Activated CD4-positive, alpha-beta T cell treated with anti-CD3 and anti-CD28 coated beads, Interleukin-2, Interleukin-4, amounts not matched to agents 100 ng/mL and 50 ng/mL, durations not matched to agents 16 hours and 8 hours (primary cell): Measurements from ENCODE around the gene ZIC4.

Source experiments
- DNase-seq: peaks from one replicate; pipeline ENCODE4 v3.0.0-alpha.2; 2020; ENCODE audit warnings: low spot score

ZIC4 gene

GRCh38 chr3:147404800-147405230, 1.5 kb downstream of the ZIC4 start:
- DNase-seq, result no peak

GRCh38 chr3:147404000-147404799, 2.1 kb downstream of the ZIC4 start:
- no peak for DNase-seq

GRCh38 chr3:147403511-147403910, 2.8 kb downstream of the ZIC4 start:
- no peak for DNase-seq

- no peak for DNase-seq
Measured at GRCh38 chr3:147402159-147402558, 4.2 kb downstream of the ZIC4 start.

GRCh38 chr3:147401421-147401820, 4.9 kb downstream of the ZIC4 start:
- DNase-seq, result no peak

GRCh38 chr3:147400999-147401398, 5.3 kb downstream of the ZIC4 start:
- DNase-seq, result no peak

- DNase-seq, result no peak
Measured at GRCh38 chr3:147400111-147400510, 6.2 kb downstream of the ZIC4 start.

GRCh38 chr3:147398813-147399534, 7.4 kb downstream of the ZIC4 start:
- DNase-seq, result no peak

GRCh38 chr3:147397875-147398812, 8.2 kb downstream of the ZIC4 start:
- DNase-seq, result no peak

- no peak for DNase-seq
Measured at GRCh38 chr3:147397155-147397874, 9.0 kb downstream of the ZIC4 start.

GRCh38 chr3:147396712-147397046, 9.7 kb downstream of the ZIC4 start:
- DNase-seq, result no peak

- DNase-seq, result no peak
Measured at GRCh38 chr3:147395899-147396711, 10.2 kb downstream of the ZIC4 start.

- no peak for DNase-seq
Measured at GRCh38 chr3:147394884-147395225, 11.5 kb downstream of the ZIC4 start.

- no peak for DNase-seq
Measured at GRCh38 chr3:147393943-147394883, 12.1 kb downstream of the ZIC4 start.

- no peak for DNase-seq
Measured at GRCh38 chr3:147393261-147393942, 12.9 kb downstream of the ZIC4 start.

- no peak for DNase-seq
Measured at GRCh38 chr3:147392625-147392946, 13.8 kb downstream of the ZIC4 start.

- DNase-seq, result no peak
Measured at GRCh38 chr3:147391781-147392624, 14.3 kb downstream of the ZIC4 start.
